Osteocyte (in vitro differentiated cells): ENCODE data around the gene COQ2. TPM values are rescaled to one million over a fixed set of nuclear protein-coding genes. Genes with fewer than 3 reads are reported as not detected.

Source experiments
- DNase-seq: peaks from one replicate; pipeline ENCODE4 v3.0.0; 2021; ENCODE audit warnings: mixed read lengths; ENCODE audit not compliant: unreplicated experiment; ENCODE audit errors: extremely low spot score
- H3K27ac Mint-ChIP-seq: one replicate; pipeline ENCODE4 v1.8.0; 2021; ENCODE audit warnings: mild to moderate bottlenecking, mixed read lengths; ENCODE audit not compliant: unreplicated experiment
- H3K27me3 Mint-ChIP-seq: one replicate; pipeline ENCODE4 v1.8.0; 2021; ENCODE audit warnings: mixed read lengths; ENCODE audit not compliant: unreplicated experiment
- H3K36me3 Mint-ChIP-seq: one replicate; pipeline ENCODE4 v1.8.0; 2021; ENCODE audit warnings: mixed read lengths; ENCODE audit not compliant: unreplicated experiment
- H3K4me1 Mint-ChIP-seq: one replicate; pipeline ENCODE4 v1.8.0; 2021; ENCODE audit warnings: mixed read lengths; ENCODE audit not compliant: unreplicated experiment
- H3K4me3 Mint-ChIP-seq: one replicate; pipeline ENCODE4 v1.8.0; 2021; ENCODE audit warnings: mild to moderate bottlenecking, moderate library complexity, mixed read lengths; ENCODE audit not compliant: unreplicated experiment
- H3K9me3 Mint-ChIP-seq: one replicate; pipeline ENCODE4 v1.8.0; 2021; ENCODE audit warnings: mixed read lengths; ENCODE audit not compliant: unreplicated experiment
- CTCF ChIP-seq: fragments of 200-600 bp; sonication (generic); IDR thresholded peaks from 2 replicates; pipeline ENCODE4 v1.5.0; 2021; ENCODE audit warnings: antibody characterized with exemption, mild to moderate bottlenecking, moderate library complexity
- total RNA-seq: library from RNA; stranded (reverse); gene quantifications from 2 replicates; pipeline ENCODE4 v1.2.1, GENCODE V29; 2021

COQ2 gene
- total RNA-seq, 1 donor from 2014 or later, result 13.1 TPM

- Mint-ChIP-seq H3K9me3 (no peaks in the 10 kb centered on the region), H3K27ac (no peak overlapping the region), H3K36me3 (no peaks in the 10 kb centered on the region), H3K4me3 (no peak overlapping the region), H3K4me1 (peaks cover 11% of the 10 kb centered on the region), H3K27me3 (no peaks in the 10 kb centered on the region)
- DNase-seq, result no peak
- TF ChIP-seq CTCF, result no peak
Measured at GRCh38 chr4:83250687-83251446, 33.7 kb downstream of the COQ2 start.

- H3K27me3 Mint-ChIP-seq, result no peaks in the 10 kb centered on the region
- no peak for DNase-seq
- no peak for TF ChIP-seq CTCF
- peaks cover 2% of the 10 kb centered on the region for H3K4me1 Mint-ChIP-seq
- no peak overlapping the region for H3K27ac Mint-ChIP-seq
- peaks cover 7% of the 10 kb centered on the region for H3K9me3 Mint-ChIP-seq
- no peak overlapping the region for H3K4me3 Mint-ChIP-seq
- no peaks in the 10 kb centered on the region for H3K36me3 Mint-ChIP-seq
Measured at GRCh38 chr4:83248486-83248885, 36.1 kb downstream of the COQ2 start.

GRCh38 chr4:83247415-83248357, 36.9 kb downstream of the COQ2 start:
- peaks cover 7% of the 10 kb centered on the region for H3K9me3 Mint-ChIP-seq
- H3K36me3 Mint-ChIP-seq, result no peaks in the 10 kb centered on the region
- DNase-seq, result no peak
- no peak overlapping the region for H3K27ac Mint-ChIP-seq
- TF ChIP-seq CTCF, result no peak
- no peak overlapping the region for H3K4me3 Mint-ChIP-seq
- H3K4me1 Mint-ChIP-seq, result peaks cover 2% of the 10 kb centered on the region
- no peaks in the 10 kb centered on the region for H3K27me3 Mint-ChIP-seq

- Mint-ChIP-seq H3K9me3 (peaks cover 7% of the 10 kb centered on the region), H3K36me3 (no peaks in the 10 kb centered on the region), H3K4me3 (no peak overlapping the region), H3K27me3 (no peaks in the 10 kb centered on the region), H3K4me1 (no peaks in the 10 kb centered on the region), H3K27ac (no peak overlapping the region)
- DNase-seq, result no peak
- TF ChIP-seq CTCF, result no peak
Measured at GRCh38 chr4:83241132-83241531, 43.5 kb downstream of the COQ2 start.

DNA sequence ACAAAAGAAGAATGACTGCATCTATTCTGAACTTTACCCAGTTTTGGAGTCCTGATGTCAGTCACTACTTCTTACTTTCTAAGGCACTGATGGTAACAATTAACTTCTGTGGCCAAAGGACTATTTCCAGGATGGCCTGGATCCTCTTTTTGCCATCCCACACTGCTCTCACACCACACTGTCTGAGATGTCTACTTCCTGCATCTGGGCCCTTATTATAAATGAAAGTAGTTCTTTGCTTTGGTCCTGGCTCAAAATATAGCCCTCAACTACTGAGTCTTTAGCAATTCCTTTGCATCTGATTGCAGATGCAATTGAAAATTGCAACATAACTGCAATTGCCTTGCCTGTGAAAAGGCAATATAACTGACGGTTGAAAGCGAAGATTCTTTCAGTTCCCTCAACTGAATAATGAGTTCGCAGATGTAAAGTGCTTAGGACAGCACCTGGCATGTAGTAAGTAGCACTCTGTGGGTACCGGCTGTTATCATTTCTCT, 44.2 kb downstream of the COQ2 start:
- Mint-ChIP-seq H3K36me3 (no peaks in the 10 kb centered on the region), H3K4me1 (no peaks in the 10 kb centered on the region), H3K27ac (no peak overlapping the region), H3K27me3 (no peaks in the 10 kb centered on the region), H3K9me3 (peaks cover 7% of the 10 kb centered on the region), H3K4me3 (no peak overlapping the region)
- no peak for DNase-seq
- TF ChIP-seq CTCF, result no peak
